LNCAP (cell line): Measurements from ENCODE around the gene CHMP3.

ENCODE experiments used
- TF ChIP-seq, protein P1 (sequence below): fragments of 450-650 bp; IDR thresholded peaks from 2 replicates; pipeline ENCODE4 v1.5.1; 2017; ENCODE audit warnings: mild to moderate bottlenecking

The CHMP3 gene

GRCh38 chr2:86476092-86476491, 87.2 kb downstream of the CHMP3 start:
- TF ChIP-seq, protein P1, sequence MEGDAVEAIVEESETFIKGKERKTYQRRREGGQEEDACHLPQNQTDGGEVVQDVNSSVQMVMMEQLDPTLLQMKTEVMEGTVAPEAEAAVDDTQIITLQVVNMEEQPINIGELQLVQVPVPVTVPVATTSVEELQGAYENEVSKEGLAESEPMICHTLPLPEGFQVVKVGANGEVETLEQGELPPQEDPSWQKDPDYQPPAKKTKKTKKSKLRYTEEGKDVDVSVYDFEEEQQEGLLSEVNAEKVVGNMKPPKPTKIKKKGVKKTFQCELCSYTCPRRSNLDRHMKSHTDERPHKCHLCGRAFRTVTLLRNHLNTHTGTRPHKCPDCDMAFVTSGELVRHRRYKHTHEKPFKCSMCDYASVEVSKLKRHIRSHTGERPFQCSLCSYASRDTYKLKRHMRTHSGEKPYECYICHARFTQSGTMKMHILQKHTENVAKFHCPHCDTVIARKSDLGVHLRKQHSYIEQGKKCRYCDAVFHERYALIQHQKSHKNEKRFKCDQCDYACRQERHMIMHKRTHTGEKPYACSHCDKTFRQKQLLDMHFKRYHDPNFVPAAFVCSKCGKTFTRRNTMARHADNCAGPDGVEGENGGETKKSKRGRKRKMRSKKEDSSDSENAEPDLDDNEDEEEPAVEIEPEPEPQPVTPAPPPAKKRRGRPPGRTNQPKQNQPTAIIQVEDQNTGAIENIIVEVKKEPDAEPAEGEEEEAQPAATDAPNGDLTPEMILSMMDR, result no peak

DNA sequence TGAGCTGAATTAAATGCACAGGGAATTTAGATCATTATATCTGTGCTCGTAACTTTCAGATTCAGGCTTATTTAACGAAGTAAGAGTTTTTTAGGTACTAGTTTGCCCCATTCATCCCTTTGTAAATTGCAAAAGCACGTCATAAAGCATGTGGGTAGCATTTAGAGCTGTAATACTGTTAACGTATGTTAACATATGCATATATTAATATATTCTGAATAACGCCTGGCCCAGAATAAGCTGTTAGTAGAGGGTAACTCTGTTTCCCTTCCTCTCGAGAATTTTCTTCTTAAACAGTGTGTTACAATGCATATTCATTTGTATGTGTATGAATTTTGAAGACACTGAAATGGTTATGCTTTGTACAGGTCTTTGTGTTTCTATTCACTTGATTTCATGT, 91.6 kb downstream of the CHMP3 start:
- TF ChIP-seq, protein P1, result no peak

GRCh38 chr2:86470890-86471289, 92.4 kb downstream of the CHMP3 start:
- TF ChIP-seq, protein P1, result no peak

DNA sequence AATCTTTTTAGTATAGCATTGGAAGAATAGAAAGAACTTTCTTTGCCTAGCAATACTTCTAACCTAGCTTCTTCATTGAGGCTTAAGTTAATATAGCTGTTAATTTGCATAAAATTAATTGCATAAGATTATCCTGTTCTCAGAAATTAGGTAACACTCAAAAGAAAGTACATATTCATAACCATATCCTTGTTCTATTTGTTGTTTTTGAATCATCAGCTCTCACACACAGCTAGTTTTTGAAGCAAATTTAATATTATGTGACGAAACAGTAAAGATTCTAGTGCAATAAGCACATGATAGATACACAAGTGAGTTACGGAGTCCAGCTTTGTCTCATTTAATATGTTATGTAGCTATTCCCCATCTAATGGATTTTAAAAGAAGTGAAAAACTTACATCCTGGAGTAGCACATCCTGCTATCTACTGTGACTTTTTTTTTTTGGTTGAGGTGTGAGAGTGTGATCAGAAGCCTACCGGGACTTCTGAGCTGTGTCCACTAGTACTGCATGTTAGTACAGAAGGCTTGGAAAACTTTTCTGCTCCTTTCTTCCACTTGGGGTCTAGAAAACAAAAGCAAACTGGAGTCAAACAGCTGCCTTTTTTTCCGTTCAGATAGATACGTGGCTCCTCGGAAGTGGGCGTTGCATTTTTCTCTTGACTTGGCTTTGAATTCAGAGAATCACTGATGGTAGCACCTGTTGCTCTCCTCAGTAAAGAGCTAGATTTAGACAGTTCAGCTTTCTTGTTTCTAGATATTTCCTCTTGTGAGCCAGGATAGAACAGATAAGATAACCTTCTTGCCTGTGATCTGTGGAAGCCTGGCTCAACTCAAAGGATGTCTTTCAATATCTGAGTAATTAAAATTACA, 94.8 kb downstream of the CHMP3 start:
- TF ChIP-seq, protein P1, result no peak

DNA sequence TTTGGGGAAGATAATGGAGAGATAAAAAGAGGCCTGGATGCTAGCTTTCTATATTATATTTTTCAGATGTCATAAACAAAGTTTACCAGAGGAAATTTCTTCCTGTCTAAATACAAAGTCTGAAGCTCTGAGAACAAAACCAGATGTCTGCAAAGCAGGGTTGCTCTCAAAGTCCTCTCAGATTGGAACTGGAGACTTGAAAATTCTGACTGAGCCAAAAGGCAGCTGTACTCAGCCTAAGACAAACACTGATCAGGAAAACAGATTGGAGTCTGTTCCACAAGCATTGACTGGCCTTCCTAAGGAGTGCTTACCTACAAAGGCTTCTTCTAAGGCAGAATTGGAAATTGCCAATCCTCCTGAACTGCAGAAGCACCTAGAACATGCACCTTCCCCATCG, 96.9 kb downstream of the CHMP3 start:
- TF ChIP-seq, protein P1, result no peak

GRCh38 chr2:86464652-86465051, 98.6 kb downstream of the CHMP3 start:
- TF ChIP-seq, protein P1, result no peak

DNA sequence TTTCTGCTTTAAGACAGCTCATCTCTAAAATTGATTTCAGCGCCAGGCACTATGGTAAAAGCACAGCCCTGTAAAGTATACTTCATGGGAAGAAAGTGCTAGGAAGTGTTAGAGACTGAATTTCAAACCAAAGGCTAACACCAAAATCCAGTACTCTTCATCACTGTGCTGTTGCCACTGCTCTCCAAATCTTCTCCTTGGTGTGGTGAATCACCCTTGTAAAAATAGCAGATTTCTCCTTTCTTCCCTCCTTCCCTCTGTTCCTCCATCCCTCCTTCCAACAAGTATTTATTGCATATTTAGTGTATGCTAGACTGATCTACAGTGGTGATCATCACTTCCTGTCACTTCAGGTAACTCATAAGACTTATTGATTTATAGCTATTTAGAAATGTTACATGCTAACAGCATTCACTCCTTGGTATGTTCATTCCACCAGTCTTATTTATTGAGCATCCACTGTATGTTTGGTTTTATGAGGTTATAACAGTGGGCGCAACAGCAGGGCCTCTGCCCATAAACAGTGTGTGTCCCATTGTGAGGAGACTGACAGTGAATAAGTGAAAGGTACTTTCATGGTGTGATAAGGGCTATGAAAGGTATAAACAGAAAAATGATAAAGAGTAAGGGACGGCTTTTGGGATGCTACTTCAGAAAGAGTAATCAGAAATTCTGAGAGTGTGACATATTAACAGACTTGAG, 102.0 kb downstream of the CHMP3 start:
- TF ChIP-seq, protein P1, result no peak
